Measurements from ENCODE around the gene PACS1.
A peak's percentile ranks its signal among the peaks of the same experiment; 100 is the strongest.
"Not testable (repeated sequence)": the region's sequence is repeated elsewhere in the genome, so short reads cannot be mapped to it uniquely, and the experiment has no call there.

The PACS1 gene

DNA sequence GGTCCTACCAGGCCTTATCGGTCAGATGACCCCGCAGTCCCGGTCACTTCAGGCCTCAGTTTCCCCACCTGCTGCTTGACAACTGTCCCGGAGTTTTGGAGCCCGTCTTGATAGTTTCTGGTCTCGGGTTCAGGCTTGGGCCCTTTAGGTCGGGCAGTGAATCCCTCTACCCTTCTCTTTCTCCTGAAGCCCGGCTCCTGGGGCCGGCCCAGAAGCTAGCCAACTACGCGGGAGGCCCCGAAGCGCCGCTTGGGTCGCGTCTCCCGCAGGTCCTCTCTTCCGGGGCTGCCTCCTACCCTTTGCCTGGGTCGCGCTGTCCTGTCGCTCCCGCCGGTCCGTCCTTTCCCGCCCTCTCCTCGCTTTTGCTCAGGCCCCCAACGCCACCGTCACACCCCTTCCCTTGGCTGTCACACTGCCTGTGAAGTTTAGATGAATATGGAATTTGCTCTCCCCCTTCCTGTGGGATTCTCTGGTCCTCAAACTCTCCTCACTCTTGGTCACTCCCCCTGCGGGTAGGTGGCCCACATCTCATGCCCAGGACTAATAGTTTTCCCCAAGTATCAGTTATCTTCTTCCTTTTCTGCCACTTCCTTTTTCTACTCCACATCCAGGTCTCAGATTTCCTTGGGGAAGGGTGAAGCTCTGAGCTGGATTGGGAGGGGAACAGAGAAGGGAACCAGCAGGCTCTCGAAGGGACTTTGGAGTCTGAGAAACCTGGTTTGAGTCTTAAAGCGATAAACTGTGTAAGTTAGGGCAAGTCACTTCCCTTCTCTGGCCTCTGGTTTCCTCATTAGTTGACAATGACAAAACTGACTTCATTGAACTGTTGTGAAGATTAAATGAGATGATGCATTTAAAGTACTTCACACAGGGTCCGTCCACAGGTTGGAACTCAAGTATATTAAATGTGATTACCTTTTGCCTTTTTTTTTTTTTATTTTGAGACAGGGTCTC lies 199.2 kb downstream of the PACS1 start:
- TF ChIP-seq, protein P1, sequence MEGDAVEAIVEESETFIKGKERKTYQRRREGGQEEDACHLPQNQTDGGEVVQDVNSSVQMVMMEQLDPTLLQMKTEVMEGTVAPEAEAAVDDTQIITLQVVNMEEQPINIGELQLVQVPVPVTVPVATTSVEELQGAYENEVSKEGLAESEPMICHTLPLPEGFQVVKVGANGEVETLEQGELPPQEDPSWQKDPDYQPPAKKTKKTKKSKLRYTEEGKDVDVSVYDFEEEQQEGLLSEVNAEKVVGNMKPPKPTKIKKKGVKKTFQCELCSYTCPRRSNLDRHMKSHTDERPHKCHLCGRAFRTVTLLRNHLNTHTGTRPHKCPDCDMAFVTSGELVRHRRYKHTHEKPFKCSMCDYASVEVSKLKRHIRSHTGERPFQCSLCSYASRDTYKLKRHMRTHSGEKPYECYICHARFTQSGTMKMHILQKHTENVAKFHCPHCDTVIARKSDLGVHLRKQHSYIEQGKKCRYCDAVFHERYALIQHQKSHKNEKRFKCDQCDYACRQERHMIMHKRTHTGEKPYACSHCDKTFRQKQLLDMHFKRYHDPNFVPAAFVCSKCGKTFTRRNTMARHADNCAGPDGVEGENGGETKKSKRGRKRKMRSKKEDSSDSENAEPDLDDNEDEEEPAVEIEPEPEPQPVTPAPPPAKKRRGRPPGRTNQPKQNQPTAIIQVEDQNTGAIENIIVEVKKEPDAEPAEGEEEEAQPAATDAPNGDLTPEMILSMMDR (IDR thresholded peaks at IDR 0.05; ENCODE audit: low read depth, low read length, missing control alignments), result peak; percentile 36
- peak overlapping the region; percentile 64 for H3K4me3 ChIP-seq (ENCODE audit: low read depth, low read length)
- no peak for DNase-seq (ENCODE audit: low read depth)
- in situ Hi-C loops (cut with HindIII; ENCODE audit: low sequenced_read_pairs), result no loop called here

DNA sequence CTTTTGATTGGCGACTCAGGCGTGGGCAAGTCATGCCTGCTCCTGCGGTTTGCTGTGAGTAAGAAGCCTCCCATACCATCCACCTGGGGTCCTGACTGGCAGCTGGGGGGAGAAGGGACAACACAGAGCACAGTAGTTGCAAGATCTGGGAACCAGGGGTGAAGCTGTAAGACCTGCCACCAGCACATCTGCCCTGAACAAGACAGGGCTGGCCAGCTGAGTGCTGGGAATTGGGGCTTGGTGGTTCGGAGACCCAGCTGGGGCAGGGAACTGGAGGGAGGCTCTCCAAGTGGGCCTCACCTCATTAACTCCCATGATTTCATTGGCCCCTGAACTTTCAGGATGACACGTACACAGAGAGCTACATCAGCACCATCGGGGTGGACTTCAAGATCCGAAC lies 201.7 kb downstream of the PACS1 start:
- in situ Hi-C loops (cut with HindIII; ENCODE audit: low sequenced_read_pairs), result loop anchor here (10.0 kb wide), 1 partner anchor 63 kb away; the partner anchor contains the start of gene RIN1
- no peak overlapping the region for H3K4me3 ChIP-seq (ENCODE audit: low read depth, low read length)
- no peak for DNase-seq (ENCODE audit: low read depth)
- TF ChIP-seq, protein P1 (IDR thresholded peaks at IDR 0.05; ENCODE audit: low read depth, low read length, missing control alignments), result no peak

- DNase-seq (ENCODE audit: low read depth), result no peak
- H3K4me3 ChIP-seq (ENCODE audit: low read depth, low read length), result no peak overlapping the region
- in situ Hi-C loops (cut with HindIII; ENCODE audit: low sequenced_read_pairs), result loop anchor here (10.0 kb wide), 1 partner anchor 62 kb away; the partner anchor contains the start of gene RIN1
- TF ChIP-seq, protein P1 (IDR thresholded peaks at IDR 0.05; ENCODE audit: low read depth, low read length, missing control alignments), result no peak
These were observed 202.5 kb downstream of the PACS1 start for GRCh38 chr11:66272596-66272995.

GRCh38 chr11:66274219-66274618 lies 204.1 kb downstream of the PACS1 start:
- TF ChIP-seq, protein P1 (IDR thresholded peaks at IDR 0.05; ENCODE audit: low read depth, low read length, missing control alignments), result no peak
- no peak overlapping the region for H3K4me3 ChIP-seq (ENCODE audit: low read depth, low read length)
- no peak for DNase-seq (ENCODE audit: low read depth)
- in situ Hi-C loops (cut with HindIII; ENCODE audit: low sequenced_read_pairs), result loop anchor here (10.0 kb wide), 1 partner anchor 61 kb away; the partner anchor contains the start of gene RIN1

GRCh38 chr11:66275396-66275795 lies 205.3 kb downstream of the PACS1 start:
- H3K4me3 ChIP-seq (ENCODE audit: low read depth, low read length), result no peak overlapping the region
- TF ChIP-seq, protein P1 (IDR thresholded peaks at IDR 0.05; ENCODE audit: low read depth, low read length, missing control alignments), result no peak
- in situ Hi-C loops (cut with HindIII; ENCODE audit: low sequenced_read_pairs), result loop anchor here (10.0 kb wide), 1 partner anchor 59 kb away; the partner anchor contains the start of gene RIN1
- no peak for DNase-seq (ENCODE audit: low read depth)

DNA sequence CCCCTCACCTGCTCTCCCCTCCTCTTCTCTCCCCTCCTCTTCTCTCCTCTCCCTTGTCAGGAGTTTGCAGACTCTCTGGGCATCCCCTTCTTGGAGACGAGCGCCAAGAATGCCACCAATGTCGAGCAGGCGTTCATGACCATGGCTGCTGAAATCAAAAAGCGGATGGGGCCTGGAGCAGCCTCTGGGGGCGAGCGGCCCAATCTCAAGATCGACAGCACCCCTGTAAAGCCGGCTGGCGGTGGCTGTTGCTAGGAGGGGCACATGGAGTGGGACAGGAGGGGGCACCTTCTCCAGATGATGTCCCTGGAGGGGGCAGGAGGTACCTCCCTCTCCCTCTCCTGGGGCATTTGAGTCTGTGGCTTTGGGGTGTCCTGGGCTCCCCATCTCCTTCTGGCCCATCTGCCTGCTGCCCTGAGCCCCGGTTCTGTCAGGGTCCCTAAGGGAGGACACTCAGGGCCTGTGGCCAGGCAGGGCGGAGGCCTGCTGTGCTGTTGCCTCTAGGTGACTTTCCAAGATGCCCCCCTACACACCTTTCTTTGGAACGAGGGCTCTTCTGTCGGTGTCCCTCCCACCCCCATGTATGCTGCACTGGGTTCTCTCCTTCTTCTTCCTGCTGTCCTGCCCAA lies 206.0 kb downstream of the PACS1 start:
- H3K4me3 ChIP-seq (ENCODE audit: low read depth, low read length), result no peak overlapping the region
- no peak for DNase-seq (ENCODE audit: low read depth)
- TF ChIP-seq, protein P1 (IDR thresholded peaks at IDR 0.05; ENCODE audit: low read depth, low read length, missing control alignments), result no peak
- in situ Hi-C loops (cut with HindIII; ENCODE audit: low sequenced_read_pairs), result loop anchor here (10.0 kb wide), 1 partner anchor 59 kb away; the partner anchor contains the start of gene RIN1

DNA sequence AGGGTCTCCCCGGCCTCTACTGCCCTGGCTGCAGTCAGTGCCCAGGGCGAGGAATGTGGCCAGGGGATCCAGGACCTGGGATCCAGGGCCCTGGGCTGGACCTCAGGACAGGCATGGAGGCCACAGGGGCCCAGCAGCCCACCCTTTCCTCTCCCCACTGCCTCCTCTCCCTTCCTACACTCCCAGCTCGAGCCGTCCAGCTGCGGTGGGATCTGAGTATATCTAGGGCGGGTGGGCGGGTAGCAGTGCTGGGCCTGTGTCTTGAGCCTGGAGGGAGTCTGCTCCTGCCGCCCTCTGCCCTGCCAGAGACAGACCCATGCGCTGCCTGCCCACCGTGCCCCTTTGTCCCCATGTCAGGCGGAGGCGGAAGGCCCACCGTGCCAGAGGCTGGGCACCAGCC lies 206.5 kb downstream of the PACS1 start:
- not testable (repeated sequence) for H3K4me3 ChIP-seq (ENCODE audit: low read depth, low read length)
- in situ Hi-C loops (cut with HindIII; ENCODE audit: low sequenced_read_pairs), result loop anchor here (10.0 kb wide), 1 partner anchor 58 kb away; the partner anchor contains the start of gene RIN1

DNA sequence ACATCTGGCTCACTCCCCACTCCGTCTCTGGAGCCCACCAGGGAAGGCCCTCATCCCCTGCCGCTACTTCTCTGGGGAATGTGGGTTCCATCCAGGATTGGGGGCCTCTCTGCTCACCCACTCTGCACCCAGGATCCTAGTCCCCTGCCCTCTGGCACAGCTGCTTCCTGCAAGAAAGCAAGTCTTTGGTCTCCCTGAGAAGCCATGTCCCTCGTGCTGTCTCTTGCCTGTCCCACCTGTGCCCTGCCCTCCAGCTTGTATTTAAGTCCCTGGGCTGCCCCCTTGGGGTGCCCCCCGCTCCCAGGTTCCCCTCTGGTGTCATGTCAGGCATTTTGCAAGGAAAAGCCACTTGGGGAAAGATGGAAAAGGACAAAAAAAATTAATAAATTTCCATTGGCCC lies 207.0 kb downstream of the PACS1 start:
- H3K4me3 ChIP-seq (ENCODE audit: low read depth, low read length); DNase-seq (ENCODE audit: low read depth): not testable (repeated sequence)
- in situ Hi-C loops (cut with HindIII; ENCODE audit: low sequenced_read_pairs), result loop anchor here (10.0 kb wide), 1 partner anchor 58 kb away; the partner anchor contains the start of gene RIN1

More for the DNA sequence above, 206.5 kb downstream of the PACS1 start:
- DNase-seq (ENCODE audit: low read depth), result not testable (repeated sequence)
